ENCODE measurements around the gene GDF3. TPM values are rescaled to one million over a fixed set of nuclear protein-coding genes. Genes with fewer than 3 reads are reported as not detected.
"Not testable (repeated sequence)": the region's sequence is repeated elsewhere in the genome, so short reads cannot be mapped to it uniquely, and the experiment has no call there.

Gene GDF3
- under 1 TPM in 4 of 7 donors, not detected in 3; 0.23 to 0.35 (median 0.24) TPM for total RNA-seq
- polyA plus RNA-seq: 1 to 10 TPM in 1 of 2 donors, under 1 TPM in 1; 0.75 to 1.0 TPM
- long read RNA-seq, donor 1: 0 reads
- long read RNA-seq, donor 2, partial matches to known transcripts: 0 of 4 reads
- long read RNA-seq, donor 2, other reads (novel, unspliced or antisense): 0 of 4 reads
- long read RNA-seq, donor 3: 0 reads

GRCh38 chr12:7695566-7696197 is at the start of gene GDF3:
Gene GDF3 (minus strand): TSS chr12:7695775. CDS start chr12:7695728, 47 bp downstream.
- H3K9me3 ChIP-seq: no peaks in the 10 kb centered on the region
- no peaks in the 10 kb centered on the region for H3K27me3 ChIP-seq
- no peaks in the 10 kb centered on the region for H3K4me1 ChIP-seq (ENCODE audit: insufficient read depth)
- peak in 1 of 5 donors; percentile 20 for DNase-seq
- TF ChIP-seq POLR2A (IDR thresholded peaks at IDR 0.05): no peak
- no peak for TF ChIP-seq CTCF (IDR thresholded peaks at IDR 0.05)
- no peak for TF ChIP-seq EP300 (IDR thresholded peaks at IDR 0.05)
- WGBS, 3 donors: 39 to 43% (median 39%) methylated on average over 7 of the region's 7 CpGs
- H3K36me3 ChIP-seq: no peaks in the 10 kb centered on the region
- H3K4me3 ChIP-seq: no peak within 1 kb of the TSS
- intact Hi-C loops (cut with DNase I): no loop called here
- no peak within 1 kb of the TSS for H3K27ac ChIP-seq

- Histone ChIP-seq H3K4me1 (ENCODE audit: insufficient read depth) (no peaks in the 10 kb centered on the region), H3K4me3 (no peak overlapping the region), H3K27ac (no peak overlapping the region), H3K27me3 (no peaks in the 10 kb centered on the region), H3K36me3 (no peaks in the 10 kb centered on the region), H3K9me3 (no peaks in the 10 kb centered on the region)
- TF ChIP-seq CTCF (IDR thresholded peaks at IDR 0.05) (no peak), EP300 (IDR thresholded peaks at IDR 0.05) (no peak), POLR2A (IDR thresholded peaks at IDR 0.05) (no peak)
- intact Hi-C loops (cut with DNase I): no loop called here
- 59 to 79% (median 74%) methylated on average over 3 of the region's 3 CpGs for WGBS, 3 donors
- DNase-seq: no peak
Measured at GRCh38 chr12:7732993-7733392, 37.4 kb upstream of the GDF3 start.

GRCh38 chr12:7731486-7731885 is 35.9 kb upstream of the GDF3 start:
- no peaks in the 10 kb centered on the region for H3K27me3 ChIP-seq
- no peak overlapping the region for H3K27ac ChIP-seq
- H3K9me3 ChIP-seq: no peaks in the 10 kb centered on the region
- intact Hi-C loops (cut with DNase I): no loop called here
- no peak for TF ChIP-seq EP300 (IDR thresholded peaks at IDR 0.05)
- no peak for TF ChIP-seq CTCF (IDR thresholded peaks at IDR 0.05)
- TF ChIP-seq POLR2A (IDR thresholded peaks at IDR 0.05): no peak
- H3K4me3 ChIP-seq: no peak overlapping the region
- H3K4me1 ChIP-seq (ENCODE audit: insufficient read depth): no peaks in the 10 kb centered on the region
- no peak for DNase-seq
- WGBS, 3 donors: 25 to 52% (median 37%) methylated on average over 5 of the region's 5 CpGs
- no peaks in the 10 kb centered on the region for H3K36me3 ChIP-seq

- intact Hi-C loops (cut with DNase I); H3K4me3 ChIP-seq; H3K4me1 ChIP-seq (ENCODE audit: insufficient read depth); H3K36me3 ChIP-seq; H3K27ac ChIP-seq; H3K27me3 ChIP-seq; H3K9me3 ChIP-seq; DNase-seq: not testable (repeated sequence)
Measured at GRCh38 chr12:7730984-7731383, 35.4 kb upstream of the GDF3 start.

- 29 to 50% (median 34%) methylated on average over 4 of the region's 4 CpGs for WGBS, 3 donors
- Histone ChIP-seq H3K9me3 (no peaks in the 10 kb centered on the region), H3K36me3 (no peaks in the 10 kb centered on the region), H3K27ac (no peak overlapping the region), H3K4me3 (no peak overlapping the region), H3K27me3 (no peaks in the 10 kb centered on the region), H3K4me1 (ENCODE audit: insufficient read depth) (no peaks in the 10 kb centered on the region)
- no peak for TF ChIP-seq EP300 (IDR thresholded peaks at IDR 0.05)
- TF ChIP-seq POLR2A (IDR thresholded peaks at IDR 0.05): no peak
- no peak for TF ChIP-seq CTCF (IDR thresholded peaks at IDR 0.05)
- intact Hi-C loops (cut with DNase I): no loop called here
- DNase-seq: no peak
Measured at GRCh38 chr12:7729746-7730145, 34.2 kb upstream of the GDF3 start.

Measured in ovary (tissue), 10 donors.